HG03432 (cell line): Measurements from ENCODE around the gene LINC00305.
A peak's percentile ranks its signal among the peaks of the same experiment; 100 is the strongest.

Experiments
- ATAC-seq: cut with Tn5 transposase; IDR thresholded peaks from one replicate; pipeline ENCODE4 v1.9.1; 2021; ENCODE audit warnings: mild to moderate bottlenecking, moderate library complexity; ENCODE audit not compliant: unreplicated experiment

LINC00305 gene

GRCh38 chr18:64037812-64038414, 111.0 kb downstream of the LINC00305 start:
- ATAC-seq = peak; percentile 80

GRCh38 chr18:64032312-64032711, 116.6 kb downstream of the LINC00305 start:
- ATAC-seq = no peak

GRCh38 chr18:64031411-64031810, 117.5 kb downstream of the LINC00305 start:
- no peak for ATAC-seq
